GM12801 (cell line): ENCODE results near the gene ZMIZ1.

Source experiments
- TF ChIP-seq, protein P1 (sequence below): IDR thresholded peaks from one replicate; pipeline ENCODE4 v1.5.1; 2011; ENCODE audit warnings: control low read depth; ENCODE audit not compliant: insufficient read length; ENCODE audit errors: extremely low read depth

Gene ZMIZ1

DNA sequence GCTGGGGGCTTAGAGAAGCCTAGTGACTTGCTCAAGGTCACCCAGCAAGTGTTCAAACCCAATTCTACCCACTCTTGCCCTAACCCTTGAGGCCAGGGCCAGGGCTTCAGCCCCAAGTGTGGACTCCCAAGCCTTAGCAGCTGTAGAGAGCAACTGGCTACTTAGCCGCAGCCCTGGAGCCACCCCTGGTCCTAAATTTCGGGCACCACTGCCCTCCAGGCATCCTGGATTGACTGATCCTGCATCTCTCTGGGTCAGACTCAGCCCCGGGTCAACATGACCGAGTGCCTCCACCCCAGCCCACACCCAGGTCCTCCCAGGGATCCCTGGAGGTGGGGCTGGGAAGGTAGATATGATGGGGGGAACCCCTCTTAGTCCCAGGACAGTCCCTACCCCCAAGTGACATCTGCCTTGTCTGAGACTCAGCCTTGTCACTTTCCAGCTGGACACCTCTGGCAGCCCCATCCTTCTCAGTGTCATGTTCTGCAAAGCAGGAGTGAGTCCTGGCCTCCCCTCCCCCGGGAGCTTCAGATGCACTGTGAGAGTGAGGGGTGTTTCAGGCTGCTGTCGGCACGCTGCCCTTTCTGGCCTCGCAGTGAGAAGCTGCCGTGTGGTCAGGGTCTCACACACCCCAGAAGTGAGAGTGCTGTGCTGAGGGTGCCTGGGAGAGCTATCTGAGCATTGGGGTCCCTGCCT lies 89.8 kb downstream of the ZMIZ1 start:
- TF ChIP-seq, protein P1, sequence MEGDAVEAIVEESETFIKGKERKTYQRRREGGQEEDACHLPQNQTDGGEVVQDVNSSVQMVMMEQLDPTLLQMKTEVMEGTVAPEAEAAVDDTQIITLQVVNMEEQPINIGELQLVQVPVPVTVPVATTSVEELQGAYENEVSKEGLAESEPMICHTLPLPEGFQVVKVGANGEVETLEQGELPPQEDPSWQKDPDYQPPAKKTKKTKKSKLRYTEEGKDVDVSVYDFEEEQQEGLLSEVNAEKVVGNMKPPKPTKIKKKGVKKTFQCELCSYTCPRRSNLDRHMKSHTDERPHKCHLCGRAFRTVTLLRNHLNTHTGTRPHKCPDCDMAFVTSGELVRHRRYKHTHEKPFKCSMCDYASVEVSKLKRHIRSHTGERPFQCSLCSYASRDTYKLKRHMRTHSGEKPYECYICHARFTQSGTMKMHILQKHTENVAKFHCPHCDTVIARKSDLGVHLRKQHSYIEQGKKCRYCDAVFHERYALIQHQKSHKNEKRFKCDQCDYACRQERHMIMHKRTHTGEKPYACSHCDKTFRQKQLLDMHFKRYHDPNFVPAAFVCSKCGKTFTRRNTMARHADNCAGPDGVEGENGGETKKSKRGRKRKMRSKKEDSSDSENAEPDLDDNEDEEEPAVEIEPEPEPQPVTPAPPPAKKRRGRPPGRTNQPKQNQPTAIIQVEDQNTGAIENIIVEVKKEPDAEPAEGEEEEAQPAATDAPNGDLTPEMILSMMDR, result no peak

- TF ChIP-seq, protein P1, result no peak
Measured at GRCh38 chr10:79159141-79159651, 90.4 kb downstream of the ZMIZ1 start.

DNA sequence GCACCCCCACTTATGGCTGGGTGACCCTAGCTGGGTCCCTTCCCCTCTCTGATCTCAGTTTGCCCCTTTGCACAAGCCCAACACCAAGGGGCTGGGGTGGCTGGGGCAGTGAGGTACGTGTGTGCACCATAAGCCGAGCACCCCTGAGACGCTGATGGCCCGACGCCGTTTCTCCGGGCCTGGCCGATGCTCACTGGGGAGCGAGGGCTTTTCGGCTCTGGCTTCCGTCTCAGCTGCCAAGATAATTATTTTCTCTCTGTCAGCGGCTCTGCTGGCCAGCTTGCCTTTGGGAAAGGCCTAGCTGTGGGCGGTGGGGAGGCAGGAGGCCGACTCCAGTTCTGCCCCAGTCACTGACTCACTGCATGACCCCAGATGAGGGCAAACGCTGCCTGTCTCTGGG lies 91.0 kb downstream of the ZMIZ1 start:
- TF ChIP-seq, protein P1, result no peak

DNA sequence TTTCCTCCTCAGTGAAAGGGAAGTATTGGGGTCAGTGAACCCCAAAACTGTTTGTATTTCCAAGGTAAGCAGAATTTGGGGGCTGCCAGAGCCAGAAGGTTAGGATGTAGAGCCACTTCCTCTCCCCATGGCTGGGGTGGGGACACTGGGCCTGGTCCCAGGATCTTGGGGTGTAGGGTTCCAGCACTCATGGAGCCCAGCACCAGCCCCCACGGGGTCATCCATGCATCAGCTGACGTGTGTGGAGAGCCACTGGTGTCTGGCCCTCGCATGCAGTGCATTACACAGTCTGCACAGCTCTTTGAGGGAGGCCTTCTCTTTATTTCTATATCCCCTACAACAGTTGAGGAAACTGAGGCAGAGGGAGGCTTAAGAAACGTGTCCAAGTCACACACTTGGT lies 91.4 kb downstream of the ZMIZ1 start:
- TF ChIP-seq, protein P1, result no peak

GRCh38 chr10:79161557-79161956 lies 92.8 kb downstream of the ZMIZ1 start:
- TF ChIP-seq, protein P1, result no peak

DNA sequence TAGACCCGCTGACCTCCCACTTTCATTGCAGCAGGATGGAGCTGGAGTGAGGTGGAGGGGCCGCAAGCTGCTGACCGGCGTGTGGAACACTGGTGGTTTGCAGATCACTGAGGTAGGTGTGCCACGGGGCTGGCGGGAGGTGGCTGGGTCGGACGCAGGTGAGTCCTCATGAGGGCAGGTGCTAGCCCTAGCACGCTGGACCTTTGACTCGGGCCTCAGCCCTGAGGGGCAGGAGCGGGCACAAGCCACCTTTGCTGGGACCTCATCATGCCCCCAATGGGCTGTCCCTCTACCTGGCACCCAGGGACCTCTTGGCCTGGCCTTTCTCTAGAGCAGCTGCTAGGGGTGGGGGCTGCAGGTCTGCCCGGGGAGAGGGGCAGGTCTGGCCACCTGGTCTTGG lies 93.3 kb downstream of the ZMIZ1 start:
- TF ChIP-seq, protein P1, result no peak

GRCh38 chr10:79162861-79163665 lies 94.3 kb downstream of the ZMIZ1 start:
- TF ChIP-seq, protein P1, result no peak
